Coronary artery (tissue), 2 donors: ENCODE measurements around the gene GAS7.
A peak's percentile ranks its signal among the peaks of the same experiment; 100 is the strongest.

ENCODE experiments used
- DNase-seq: peaks from one replicate; pipeline ENCODE4 v3.0.0-alpha.2; 2017; ENCODE audit warnings: low spot score
- H3K27ac ChIP-seq, 2 donors: fragments of 200-600 bp; sonication (generic); one replicate each; pipeline ENCODE4 v1.5.1; 2016 to 2019
- H3K4me3 ChIP-seq: fragments of 200-600 bp; sonication (generic); 2 replicates; pipeline ENCODE4 v1.5.1; 2016; ENCODE audit warnings: mild to moderate bottlenecking, moderate library complexity
- TF ChIP-seq, protein P1 (sequence below): fragments of 200-600 bp; sonication (generic); IDR thresholded peaks from one replicate; pipeline ENCODE4 v1.5.1; 2019; ENCODE audit warnings: antibody characterized with exemption

GAS7 gene

DNA sequence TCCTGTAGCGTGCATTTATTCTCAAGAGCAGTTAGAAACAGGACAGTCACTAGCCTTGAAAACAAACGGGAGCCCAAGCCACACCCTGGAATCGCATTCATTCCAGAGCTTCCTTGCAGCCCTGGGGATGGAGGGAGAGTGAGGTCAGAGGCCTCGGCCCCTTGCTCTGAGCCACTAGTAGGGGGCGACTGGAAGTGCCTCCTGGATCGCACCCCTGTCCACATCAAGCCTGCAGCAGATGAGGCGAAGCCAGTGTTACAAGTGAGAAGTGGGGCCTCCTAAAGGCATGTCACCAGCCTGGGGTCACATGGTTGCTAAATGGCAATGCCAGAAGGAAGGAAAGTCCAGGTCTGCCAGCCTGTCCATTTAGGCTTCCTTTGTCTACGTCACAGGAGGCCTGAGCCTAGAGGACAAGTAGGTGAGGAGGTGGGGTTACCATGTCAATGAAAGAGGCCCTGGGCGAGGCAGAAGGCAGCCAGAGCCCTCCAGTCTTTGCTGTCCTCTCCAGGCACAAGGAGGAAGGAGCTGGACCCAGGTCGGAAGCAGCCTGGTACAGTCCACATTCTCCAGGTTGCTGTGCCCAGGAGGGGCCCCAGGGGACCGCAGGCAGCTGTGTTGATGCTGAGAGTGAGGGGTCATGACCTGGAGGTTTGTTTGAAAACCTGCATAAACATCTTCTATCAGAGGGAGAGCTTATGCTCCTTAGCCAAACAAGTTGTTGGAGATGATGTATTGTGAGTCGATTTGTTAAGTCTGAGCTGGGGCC, 290.3 kb downstream of the GAS7 start:
- H3K4me3 ChIP-seq: no peak overlapping the region
- H3K27ac ChIP-seq: no peak overlapping the region
- no peak for DNase-seq
- TF ChIP-seq, protein P1, sequence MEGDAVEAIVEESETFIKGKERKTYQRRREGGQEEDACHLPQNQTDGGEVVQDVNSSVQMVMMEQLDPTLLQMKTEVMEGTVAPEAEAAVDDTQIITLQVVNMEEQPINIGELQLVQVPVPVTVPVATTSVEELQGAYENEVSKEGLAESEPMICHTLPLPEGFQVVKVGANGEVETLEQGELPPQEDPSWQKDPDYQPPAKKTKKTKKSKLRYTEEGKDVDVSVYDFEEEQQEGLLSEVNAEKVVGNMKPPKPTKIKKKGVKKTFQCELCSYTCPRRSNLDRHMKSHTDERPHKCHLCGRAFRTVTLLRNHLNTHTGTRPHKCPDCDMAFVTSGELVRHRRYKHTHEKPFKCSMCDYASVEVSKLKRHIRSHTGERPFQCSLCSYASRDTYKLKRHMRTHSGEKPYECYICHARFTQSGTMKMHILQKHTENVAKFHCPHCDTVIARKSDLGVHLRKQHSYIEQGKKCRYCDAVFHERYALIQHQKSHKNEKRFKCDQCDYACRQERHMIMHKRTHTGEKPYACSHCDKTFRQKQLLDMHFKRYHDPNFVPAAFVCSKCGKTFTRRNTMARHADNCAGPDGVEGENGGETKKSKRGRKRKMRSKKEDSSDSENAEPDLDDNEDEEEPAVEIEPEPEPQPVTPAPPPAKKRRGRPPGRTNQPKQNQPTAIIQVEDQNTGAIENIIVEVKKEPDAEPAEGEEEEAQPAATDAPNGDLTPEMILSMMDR: no peak

DNA sequence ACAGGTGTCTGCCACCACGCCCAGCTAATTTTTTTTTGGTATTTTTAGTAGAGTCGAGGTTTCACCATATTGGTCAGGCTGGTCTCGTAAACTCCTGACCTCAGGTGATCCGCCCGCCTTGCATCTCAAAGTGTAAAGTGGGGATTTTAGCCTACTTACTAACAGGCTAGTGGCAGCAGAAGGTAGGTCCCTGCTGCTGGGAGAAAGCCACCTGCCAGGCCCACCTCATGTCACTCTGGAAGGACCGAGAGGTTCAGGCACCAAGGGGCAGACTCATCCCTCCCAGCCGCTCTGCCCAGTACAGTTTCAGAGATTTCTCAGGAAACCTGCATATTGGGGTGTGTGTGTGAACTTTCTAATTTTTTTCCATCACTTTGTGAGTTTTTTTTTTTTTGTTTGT, 291.3 kb downstream of the GAS7 start:
- no peak overlapping the region for H3K27ac ChIP-seq
- no peak overlapping the region for H3K4me3 ChIP-seq
- TF ChIP-seq, protein P1: no peak
- no peak for DNase-seq

DNA sequence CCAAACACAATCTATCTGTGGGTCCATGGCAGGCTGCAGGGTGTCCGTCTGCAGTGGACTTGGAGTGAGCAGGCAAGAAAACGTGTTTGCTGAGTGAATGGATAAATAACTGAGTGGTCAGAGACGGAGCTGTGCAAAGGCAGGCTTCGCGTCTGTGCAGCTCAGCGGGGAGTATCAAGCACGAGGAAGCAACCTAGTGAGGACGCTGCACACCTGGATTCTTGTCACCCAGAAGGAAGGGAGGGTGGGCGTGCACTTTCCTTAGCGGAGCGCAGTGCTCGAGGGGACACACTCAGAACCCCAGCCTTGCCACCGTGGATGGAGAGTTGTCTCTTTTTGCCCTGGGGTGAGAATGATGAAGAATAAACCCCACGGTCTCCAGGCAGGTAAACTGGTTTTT, 291.8 kb downstream of the GAS7 start:
- Histone ChIP-seq H3K27ac (no peak overlapping the region), H3K4me3 (no peak overlapping the region)
- no peak for DNase-seq
- TF ChIP-seq, protein P1: no peak

DNA sequence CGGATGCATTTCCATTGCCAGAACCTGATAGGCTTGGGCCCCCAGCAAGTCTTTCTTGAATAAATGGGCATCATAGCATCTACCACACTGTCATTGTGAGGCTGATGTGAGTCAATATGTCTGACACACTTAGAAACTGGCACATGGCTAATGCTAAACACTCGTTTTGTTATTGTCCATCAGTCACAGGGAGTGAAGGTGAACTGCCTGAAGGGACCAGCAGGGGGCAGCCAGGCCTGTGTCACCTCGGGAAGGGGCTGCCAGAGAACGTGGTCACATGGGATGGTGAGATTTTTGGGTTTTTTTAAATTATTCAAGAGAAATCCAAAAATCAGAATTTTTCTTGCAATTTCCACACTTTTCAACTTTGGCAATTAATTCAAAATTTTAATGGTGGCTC, 292.5 kb downstream of the GAS7 start:
- Histone ChIP-seq H3K27ac (no peak overlapping the region), H3K4me3 (no peak overlapping the region)
- TF ChIP-seq, protein P1: no peak
- no peak for DNase-seq

DNA sequence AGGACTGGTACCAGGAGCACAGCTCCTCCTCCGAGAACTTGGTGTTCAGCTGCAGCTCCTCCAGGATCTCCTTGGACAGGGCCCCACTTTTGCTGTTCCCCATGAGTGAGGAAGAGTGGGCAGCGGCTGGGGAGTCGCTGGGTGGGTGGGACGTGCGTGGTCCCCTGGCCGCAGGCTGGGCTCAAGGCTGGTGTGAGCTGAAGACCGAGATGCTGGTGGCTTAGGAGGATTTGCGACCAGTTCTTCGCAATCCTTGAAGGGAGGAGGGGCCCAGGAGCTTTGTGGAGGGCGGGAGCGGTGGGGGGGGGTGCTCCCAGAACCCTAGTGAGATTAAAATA, 293.4 kb downstream of the GAS7 start, which contains the start of gene RCVRN:
RCVRN (minus strand) TSS at position 194 of the 338 bp plus-strand sequence; CDS start at position 103, 91 bp downstream.
- DNase-seq: no peak
- H3K4me3 ChIP-seq: no peak within 1 kb of the TSS
- no peak within 1 kb of the TSS for H3K27ac ChIP-seq
- TF ChIP-seq, protein P1: no peak

DNA sequence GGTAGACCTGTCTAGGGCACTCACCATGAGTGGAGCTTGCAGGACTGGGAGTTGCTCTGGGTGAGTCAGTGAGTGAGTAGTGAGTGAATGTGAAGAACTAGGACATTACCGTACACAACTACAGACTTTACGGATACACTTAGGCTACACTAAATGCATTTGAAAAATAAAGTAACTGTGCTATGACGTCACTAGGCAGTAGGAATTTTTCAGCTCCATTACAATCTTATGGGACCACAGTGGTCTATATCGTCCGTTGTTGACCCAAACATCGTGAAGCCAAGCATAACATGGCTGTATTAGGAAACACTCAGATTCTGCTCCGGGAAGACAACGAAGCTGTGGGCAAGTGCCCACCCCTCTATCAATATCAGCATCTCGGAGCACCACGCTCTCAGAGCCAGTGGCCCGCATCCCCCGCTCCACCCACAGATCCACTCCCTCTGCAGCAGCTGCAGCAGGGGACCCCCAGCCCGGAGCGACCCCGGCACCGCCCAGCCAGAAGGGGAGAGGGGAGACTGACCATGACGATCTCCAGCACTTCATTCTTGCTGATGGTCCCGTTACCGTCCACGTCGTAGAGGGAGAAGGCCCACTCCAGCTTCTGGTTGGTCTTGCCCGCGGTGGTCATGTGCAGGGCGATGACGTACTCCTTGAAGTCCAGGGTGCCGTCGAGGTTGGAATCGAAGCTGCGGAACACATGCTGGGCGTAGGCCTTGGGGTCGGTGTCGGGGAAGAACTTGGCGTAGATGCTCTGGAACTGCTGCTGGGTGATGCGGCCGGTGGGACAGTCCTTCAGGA, 293.9 kb downstream of the GAS7 start:
- no peak overlapping the region for H3K27ac ChIP-seq
- TF ChIP-seq, protein P1: no peak
- peak; percentile 64 for DNase-seq
- H3K4me3 ChIP-seq: no peak overlapping the region
